Peyer's patch (tissue), 4 donors: ENCODE results near the gene ZNF235.

ENCODE experiments used
- POLR2A ChIP-seq, 2 donors: fragments of 450-650 bp; IDR thresholded peaks; one replicate each; pipeline ENCODE4 v1.5.1; 2017; ENCODE audit warnings: antibody characterized with exemption in 2 of 2, mild to moderate bottlenecking in 2 of 2, moderate library complexity in 2 of 2
- TF ChIP-seq, protein P1 (sequence below), 6 experiments: fragments of 450-650 bp in 4 of 6; fragments of 200-600 bp in 2 of 6; sonication (generic) in 1 of 6; IDR thresholded peaks; one replicate each; pipeline ENCODE4 v1.5.1; 2017 to 2019; ENCODE audit warnings: antibody characterized with exemption in 6 of 6, mild to moderate bottlenecking in 3 of 6, moderate library complexity in 1 of 6

- no peak for TF ChIP-seq POLR2A (IDR thresholded peaks at IDR 0.05)
- TF ChIP-seq, protein P1, sequence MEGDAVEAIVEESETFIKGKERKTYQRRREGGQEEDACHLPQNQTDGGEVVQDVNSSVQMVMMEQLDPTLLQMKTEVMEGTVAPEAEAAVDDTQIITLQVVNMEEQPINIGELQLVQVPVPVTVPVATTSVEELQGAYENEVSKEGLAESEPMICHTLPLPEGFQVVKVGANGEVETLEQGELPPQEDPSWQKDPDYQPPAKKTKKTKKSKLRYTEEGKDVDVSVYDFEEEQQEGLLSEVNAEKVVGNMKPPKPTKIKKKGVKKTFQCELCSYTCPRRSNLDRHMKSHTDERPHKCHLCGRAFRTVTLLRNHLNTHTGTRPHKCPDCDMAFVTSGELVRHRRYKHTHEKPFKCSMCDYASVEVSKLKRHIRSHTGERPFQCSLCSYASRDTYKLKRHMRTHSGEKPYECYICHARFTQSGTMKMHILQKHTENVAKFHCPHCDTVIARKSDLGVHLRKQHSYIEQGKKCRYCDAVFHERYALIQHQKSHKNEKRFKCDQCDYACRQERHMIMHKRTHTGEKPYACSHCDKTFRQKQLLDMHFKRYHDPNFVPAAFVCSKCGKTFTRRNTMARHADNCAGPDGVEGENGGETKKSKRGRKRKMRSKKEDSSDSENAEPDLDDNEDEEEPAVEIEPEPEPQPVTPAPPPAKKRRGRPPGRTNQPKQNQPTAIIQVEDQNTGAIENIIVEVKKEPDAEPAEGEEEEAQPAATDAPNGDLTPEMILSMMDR (IDR thresholded peaks at IDR 0.05), result no peak
These were observed 50.3 kb downstream of the ZNF235 start for GRCh38 chr19:44254496-44254895.
